ENCODE results near the gene TPRN.

The TPRN gene

GRCh38 chr9:137157618-137158415 is 42.7 kb downstream of the TPRN start:
- no peak for DNase-seq

GRCh38 chr9:137156567-137157375 is 43.8 kb downstream of the TPRN start:
- no peak for DNase-seq

GRCh38 chr9:137152844-137153405 is 47.6 kb downstream of the TPRN start:
- no peak for DNase-seq

DNA sequence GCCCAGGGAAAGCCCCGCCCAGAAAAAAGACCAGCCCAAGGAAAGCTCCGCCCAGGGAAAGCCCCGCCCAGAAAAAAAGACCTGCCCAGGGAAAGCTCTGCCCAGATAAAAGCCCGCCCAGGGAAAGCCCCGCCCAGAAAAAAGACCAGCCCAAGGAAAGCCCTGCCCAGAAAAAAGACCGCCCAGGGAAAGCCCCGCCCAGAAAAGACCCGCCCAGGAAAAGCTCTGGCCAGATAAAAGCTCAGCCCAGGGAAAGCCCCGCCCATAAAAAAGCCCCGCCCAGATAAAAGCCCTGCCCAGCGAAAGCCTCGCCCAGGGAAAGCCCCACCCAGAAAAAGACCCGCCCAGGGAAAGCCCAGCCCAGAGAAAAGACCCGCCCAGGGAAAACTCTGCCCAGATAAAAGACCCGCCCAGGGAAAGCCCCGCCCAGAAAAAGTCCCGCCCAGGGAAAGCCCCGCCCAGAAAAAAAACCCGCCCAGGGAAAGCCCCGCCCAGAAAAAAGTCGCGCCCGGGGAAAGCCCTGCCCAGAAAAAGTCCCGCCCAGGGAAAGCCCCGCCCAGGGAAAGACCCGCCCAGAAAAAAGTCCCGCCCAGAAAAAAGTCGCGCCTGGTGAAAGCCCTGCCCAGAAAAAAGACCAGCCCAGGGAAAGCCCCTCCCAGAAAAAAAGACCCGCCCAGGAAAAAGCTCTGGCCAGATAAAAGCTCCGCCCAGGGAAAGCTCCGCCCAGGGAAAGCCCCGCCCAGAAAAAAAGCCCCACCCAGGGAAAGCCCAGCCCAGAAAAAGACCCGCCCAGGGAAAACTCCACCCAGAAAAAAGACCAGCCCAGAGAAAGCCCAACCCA is 49.7 kb downstream of the TPRN start:
- no peak for DNase-seq

DNA sequence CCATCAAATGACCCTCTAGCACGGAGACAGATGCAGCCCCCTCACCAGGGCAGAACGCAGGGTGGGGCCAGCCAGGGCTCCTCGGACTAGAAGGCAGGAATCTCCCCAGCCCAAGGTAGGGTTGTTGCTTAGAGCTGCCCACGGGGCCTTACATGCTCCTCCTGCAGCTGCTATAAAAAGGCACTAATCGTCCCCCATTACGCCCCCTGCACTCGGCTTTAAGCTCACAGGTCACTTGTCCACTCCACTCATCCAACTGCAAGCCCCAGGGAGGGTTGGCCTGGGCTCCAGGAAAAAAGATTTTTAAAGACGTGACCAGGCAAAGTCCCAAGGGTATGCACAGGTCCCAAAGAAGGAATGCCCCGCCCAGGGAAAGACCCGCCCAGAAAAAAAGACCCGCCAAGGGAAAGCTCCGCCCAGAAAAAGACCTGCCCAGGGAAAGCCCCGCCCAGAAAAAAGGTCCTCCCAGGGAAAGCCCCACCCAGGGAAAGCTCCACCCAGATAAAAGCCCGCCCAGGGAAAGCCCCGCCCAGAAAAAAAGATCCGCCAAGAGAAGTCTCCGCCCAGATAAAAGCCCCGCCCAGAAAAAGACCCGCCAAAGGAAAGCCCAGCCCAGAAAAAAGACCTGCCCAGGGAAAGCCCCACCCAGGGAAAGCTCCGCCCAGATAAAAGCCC is 50.5 kb downstream of the TPRN start:
- DNase-seq: no peak

- DNase-seq: no peak
These were observed 51.2 kb downstream of the TPRN start for GRCh38 chr9:137149363-137149762.

DNA sequence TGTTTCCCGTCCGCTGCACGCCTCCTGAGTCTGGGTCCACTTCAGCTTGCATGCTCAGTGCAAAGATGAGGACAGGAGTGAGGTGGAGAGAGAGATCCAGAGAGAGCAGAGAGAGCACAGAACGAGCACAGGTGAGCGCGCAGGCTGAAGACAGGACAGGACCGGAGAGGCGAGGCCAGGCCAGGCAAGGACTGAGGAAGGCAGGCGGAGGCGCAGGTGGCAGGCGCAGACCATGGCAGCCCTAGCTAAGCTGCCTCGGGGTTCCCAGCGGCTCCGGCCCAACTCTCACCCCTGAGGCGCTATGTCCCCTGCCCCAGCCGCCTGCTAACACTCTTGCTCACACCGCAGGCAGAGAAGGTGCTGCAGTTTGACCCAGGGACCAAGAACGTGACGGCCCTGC is 51.9 kb downstream of the TPRN start:
- no peak for DNase-seq

GRCh38 chr9:137148242-137148641 is 52.3 kb downstream of the TPRN start:
- no peak for DNase-seq

DNA sequence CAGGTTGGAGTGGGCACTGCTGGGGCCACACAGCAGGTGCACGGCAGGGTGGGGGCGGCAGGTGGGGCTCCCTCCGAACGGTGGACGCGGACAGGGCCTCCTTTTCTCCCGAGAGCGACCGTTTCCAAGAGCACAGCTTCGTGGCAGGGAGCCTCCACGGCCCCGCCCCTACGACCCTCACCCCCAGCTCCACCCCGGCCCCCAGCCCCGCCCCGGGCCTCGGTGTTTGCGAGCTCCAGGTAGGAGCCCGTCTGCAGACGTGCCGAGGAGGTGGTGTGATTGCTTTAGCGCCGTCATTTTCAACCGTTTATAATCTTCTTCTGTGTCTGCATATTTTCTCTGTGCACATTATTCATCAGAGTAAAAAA is 52.8 kb downstream of the TPRN start:
- no peak for DNase-seq

- no peak for DNase-seq
These were observed 53.3 kb downstream of the TPRN start for GRCh38 chr9:137147091-137147792.

- DNase-seq: no peak
These were observed 54.0 kb downstream of the TPRN start for GRCh38 chr9:137146527-137146918.

DNA sequence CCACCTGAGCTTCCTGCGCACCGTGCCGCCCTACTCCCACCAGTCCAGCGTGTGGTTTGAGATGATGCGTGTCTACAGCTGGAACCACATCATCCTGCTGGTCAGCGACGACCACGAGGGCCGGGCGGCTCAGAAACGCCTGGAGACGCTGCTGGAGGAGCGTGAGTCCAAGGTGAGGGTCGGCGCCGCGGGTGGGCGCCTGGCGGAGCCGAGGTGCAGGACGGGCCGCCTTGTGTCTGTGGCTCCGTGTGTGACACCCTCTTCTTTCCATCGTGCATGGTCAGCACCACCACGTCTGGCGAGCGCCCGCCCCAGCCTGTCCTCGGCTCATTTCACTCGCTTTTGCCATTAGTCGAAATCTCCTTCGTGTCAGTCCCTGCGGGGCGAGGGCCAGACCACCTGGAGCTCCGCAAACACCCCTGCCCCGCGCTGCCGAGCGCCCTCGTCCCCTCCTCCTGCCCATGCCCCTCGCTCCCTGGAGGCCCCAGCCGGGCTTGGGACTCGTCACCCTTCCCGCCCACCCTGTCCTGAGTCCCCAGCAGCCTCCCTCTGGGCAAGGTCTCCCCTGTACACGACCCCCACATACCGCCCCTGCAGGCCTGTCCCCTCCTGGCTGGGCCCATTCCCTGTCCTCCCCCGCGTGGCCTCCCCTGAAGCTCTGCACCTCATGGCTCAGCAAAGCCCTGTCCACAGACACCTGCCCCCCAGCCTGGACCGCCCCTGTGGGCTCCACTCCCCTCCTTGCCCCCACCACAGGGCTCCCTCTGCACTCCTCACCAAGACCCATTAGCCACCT is 54.6 kb downstream of the TPRN start:
- no peak for DNase-seq

GRCh38 chr9:137143459-137143858 is 57.1 kb downstream of the TPRN start:
- DNase-seq: no peak

DNA sequence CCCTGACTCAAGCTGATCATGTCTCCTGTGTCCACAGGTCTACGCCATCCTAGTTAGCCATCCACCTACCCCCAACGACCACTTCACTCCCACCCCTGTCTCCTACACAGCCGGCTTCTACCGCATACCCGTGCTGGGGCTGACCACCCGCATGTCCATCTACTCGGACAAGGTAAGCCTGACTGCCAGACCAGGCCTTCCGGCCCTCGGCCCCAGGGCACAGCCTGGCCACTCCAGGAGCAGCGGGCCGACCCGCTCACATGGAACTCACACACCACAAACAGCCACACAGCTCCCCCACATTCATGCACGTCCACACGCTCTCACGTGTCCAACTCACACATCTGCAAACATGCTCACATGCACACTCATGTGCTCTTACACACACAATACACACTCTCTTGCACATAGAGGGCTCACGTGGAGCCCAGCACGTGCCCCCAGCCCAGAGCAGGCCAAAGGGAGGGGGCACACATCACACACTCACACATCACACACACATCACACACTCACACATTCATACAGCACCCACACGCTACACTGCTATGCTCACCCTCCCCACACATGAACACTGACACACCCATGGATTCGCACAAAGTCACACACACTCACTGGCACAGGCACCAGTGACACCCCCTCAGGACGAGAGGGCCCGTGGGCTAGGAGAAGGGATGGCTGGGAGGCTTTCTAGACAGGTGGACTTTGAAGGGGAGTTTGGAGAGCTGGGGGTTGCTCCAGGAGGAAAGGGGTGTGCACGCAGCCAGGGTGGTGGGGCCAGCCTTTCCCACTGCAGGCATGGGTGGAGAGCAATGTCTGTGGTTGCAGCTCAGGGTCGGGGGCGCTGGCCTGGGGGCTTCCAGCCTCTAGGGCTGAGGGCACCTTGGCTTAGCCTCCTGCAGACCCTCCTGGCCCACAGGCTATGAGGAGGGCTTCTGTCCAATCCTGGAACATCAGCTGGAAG is 58.3 kb downstream of the TPRN start:
- DNase-seq: no peak

All from NCI-H2227 treated with DMSO at 0.1 percent for 48 hours (cell line).